Stimulated activated CD8-positive, alpha-beta memory T cell treated with anti-CD3 and anti-CD28 coated beads, Interleukin-7, amount 100 ng/mL, for 1 hour (primary cell): ENCODE results near the gene ALKBH1.
"Not testable (repeated sequence)": the region's sequence is repeated elsewhere in the genome, so short reads cannot be mapped to it uniquely, and the experiment has no call there.

ENCODE experiments used
- DNase-seq, 2 donors: peaks; one replicate each; pipeline ENCODE4 v3.0.0-alpha.2; 2020; ENCODE audit warnings: low read depth in 2 of 2

The ALKBH1 gene

GRCh38 chr14:77707724-77708408 lies at the start of gene ALKBH1, which contains the start of gene SLIRP:
Gene ALKBH1, minus strand, starts transcription at chr14:77708023. Its CDS starts 19 bp downstream, at chr14:77708004.
Gene SLIRP, plus strand, starts transcription at chr14:77708103. Its CDS starts 9 bp downstream, at chr14:77708112.
- DNase-seq, result peak; percentile 60 to 79

GRCh38 chr14:77752799-77753516 lies 45.1 kb upstream of the ALKBH1 start:
- DNase-seq, result no peak

GRCh38 chr14:77752266-77752665 lies 44.4 kb upstream of the ALKBH1 start:
- no peak for DNase-seq

GRCh38 chr14:77747425-77747824 lies 39.6 kb upstream of the ALKBH1 start:
- not testable (repeated sequence) for DNase-seq

- DNase-seq, result no peak
Measured at GRCh38 chr14:77746064-77746702, 38.4 kb upstream of the ALKBH1 start.

- DNase-seq, result no peak
Measured at GRCh38 chr14:77741438-77741837, 33.6 kb upstream of the ALKBH1 start.

GRCh38 chr14:77738559-77739250 lies 30.9 kb upstream of the ALKBH1 start:
- DNase-seq, result no peak

- no peak for DNase-seq
Measured at GRCh38 chr14:77730976-77731497, 23.2 kb upstream of the ALKBH1 start.

- DNase-seq, result no peak
Measured at GRCh38 chr14:77722301-77722700, 14.5 kb upstream of the ALKBH1 start.

GRCh38 chr14:77721437-77721836 lies 13.6 kb upstream of the ALKBH1 start:
- no peak for DNase-seq

- no peak for DNase-seq
Measured at GRCh38 chr14:77717608-77718305, 9.9 kb upstream of the ALKBH1 start.

GRCh38 chr14:77714926-77715325 lies 7.1 kb upstream of the ALKBH1 start:
- no peak for DNase-seq

GRCh38 chr14:77710364-77710763 lies 2.5 kb upstream of the ALKBH1 start:
- DNase-seq, result no peak

- no peak for DNase-seq
Measured at GRCh38 chr14:77709412-77709811, 1.6 kb upstream of the ALKBH1 start.

- no peak for DNase-seq
Measured at GRCh38 chr14:77708749-77709148, 926 bp upstream of the ALKBH1 start.

GRCh38 chr14:77707355-77707723 lies 484 bp downstream of the ALKBH1 start:
- DNase-seq, result peak in 1 of 2 donors; percentile 1

GRCh38 chr14:77691259-77691658 lies 16.6 kb downstream of the ALKBH1 start:
- no peak for DNase-seq

- no peak for DNase-seq
Measured at GRCh38 chr14:77682158-77682553, 25.7 kb downstream of the ALKBH1 start.

GRCh38 chr14:77681196-77682157 lies 26.3 kb downstream of the ALKBH1 start:
- no peak for DNase-seq

- no peak for DNase-seq
Measured at GRCh38 chr14:77674931-77675330, 32.9 kb downstream of the ALKBH1 start.
